Peyer's patch (tissue), 4 donors: ENCODE measurements around the gene ATP10A.

Source experiments
- CTCF ChIP-seq, 6 experiments: fragments of 450-650 bp in 4 of 6; fragments of 200-600 bp in 2 of 6; sonication (generic) in 1 of 6; IDR thresholded peaks; one replicate each; pipeline ENCODE4 v1.5.1; 2017 to 2019; ENCODE audit warnings: antibody characterized with exemption in 6 of 6, mild to moderate bottlenecking in 3 of 6, moderate library complexity in 1 of 6
- POLR2A ChIP-seq, 2 donors: fragments of 450-650 bp; IDR thresholded peaks; one replicate each; pipeline ENCODE4 v1.5.1; 2017; ENCODE audit warnings: antibody characterized with exemption in 2 of 2, mild to moderate bottlenecking in 2 of 2, moderate library complexity in 2 of 2

- TF ChIP-seq CTCF (IDR thresholded peaks at IDR 0.05): no peak
- no peak for TF ChIP-seq POLR2A (IDR thresholded peaks at IDR 0.05)
These were observed 153.5 kb downstream of the ATP10A start for GRCh38 chr15:25709437-25710159.
